HG03442 (cell line): ENCODE measurements around the gene BCAT1.

Experiments used
- ATAC-seq: cut with Tn5 transposase; IDR thresholded peaks from one replicate; pipeline ENCODE4 v1.9.1; 2021; ENCODE audit warnings: mild to moderate bottlenecking, moderate library complexity; ENCODE audit not compliant: unreplicated experiment

BCAT1 gene

DNA sequence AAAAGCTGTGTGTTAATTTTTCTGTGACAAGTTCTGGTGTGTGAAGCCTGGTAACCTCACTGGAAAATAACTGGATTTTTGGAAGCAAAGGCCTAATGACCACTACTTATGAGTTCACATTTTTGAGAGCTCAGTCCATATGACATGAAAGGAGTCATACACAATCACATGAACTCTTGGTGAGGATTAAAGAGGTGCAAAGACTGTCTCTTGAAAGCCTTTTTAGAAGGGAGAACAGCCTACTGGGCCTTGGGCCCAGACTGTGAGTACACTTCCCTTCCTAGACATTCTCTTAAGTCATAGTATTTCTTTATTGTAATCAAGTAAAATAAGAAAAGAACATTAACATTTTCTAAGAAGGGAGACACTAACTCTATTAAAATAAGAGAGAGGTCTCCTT is 176.1 kb downstream of the BCAT1 start:
- no peak for ATAC-seq

DNA sequence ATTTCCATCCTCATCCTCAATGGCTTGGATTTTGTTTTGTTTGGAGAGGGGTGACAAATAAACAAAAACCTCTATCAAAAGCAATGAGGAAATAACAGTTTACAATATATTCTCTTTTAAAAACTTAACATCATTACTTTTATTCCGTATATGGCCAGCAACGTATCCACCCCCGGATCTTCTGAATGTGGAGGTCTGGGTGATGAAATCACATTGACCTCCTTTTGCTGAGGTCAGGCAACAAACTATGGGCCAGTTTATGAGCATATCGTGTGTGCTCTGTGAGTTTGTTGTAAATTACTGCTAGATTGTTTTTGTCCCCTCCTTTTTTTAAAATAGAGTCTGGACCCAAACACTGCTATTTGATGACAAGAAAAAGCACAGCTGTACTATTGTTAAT is 178.1 kb downstream of the BCAT1 start:
- no peak for ATAC-seq

DNA sequence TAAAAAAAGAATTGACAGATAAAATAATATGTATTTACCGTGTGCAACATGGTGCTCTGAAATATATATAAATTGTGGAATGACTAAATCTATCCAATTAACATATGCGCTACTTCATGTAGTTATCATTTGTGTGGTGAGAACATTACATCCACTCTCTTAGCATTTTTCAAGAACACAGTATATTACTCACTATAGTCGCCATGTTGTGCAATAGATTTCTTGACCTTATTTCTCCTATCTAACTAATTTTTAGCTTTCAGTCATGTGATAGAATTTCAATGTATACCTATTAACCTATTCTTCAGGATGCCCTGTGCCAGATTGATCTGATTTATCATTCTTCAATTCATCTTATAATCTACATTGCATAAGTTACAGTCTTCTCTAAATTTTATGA is 178.6 kb downstream of the BCAT1 start:
- ATAC-seq = no peak

DNA sequence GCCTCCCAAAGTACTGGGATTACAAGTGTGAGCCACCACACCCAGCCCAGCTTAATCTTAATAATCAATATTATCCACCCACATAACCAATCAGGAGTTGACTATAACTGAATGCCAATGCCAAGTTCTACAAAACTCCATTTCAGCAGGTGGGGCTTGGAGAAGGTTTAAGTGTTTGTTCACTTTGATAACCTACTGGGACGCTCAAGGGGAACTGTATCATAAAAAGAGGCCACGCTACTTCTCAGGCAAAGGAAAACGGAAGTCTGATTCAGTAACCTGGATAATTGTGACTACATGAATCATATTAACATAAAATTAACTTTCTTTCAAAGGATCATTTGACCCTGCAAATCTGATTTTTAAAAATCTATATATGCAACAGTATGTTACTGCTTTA is 179.2 kb downstream of the BCAT1 start:
- no peak for ATAC-seq

DNA sequence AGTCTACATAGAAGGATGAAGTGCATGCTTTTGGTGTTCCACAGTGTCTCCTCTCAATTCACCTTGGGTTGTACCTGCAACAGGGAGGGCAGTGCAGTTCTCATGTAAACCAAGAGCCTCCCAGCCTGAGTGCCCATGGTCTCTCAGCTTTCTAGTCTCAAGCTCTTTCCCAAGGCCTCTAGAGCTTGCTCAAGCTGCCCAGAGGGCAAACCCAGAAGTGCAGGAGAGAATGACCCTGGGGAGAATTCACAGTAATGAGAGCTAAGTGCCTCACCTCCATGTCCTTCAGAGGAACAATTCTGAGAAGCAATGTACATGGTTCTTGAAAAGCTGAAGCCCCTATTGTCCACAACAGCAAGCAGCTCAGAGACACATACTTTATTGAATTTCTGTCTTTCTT is 180.5 kb downstream of the BCAT1 start:
- ATAC-seq = no peak

DNA sequence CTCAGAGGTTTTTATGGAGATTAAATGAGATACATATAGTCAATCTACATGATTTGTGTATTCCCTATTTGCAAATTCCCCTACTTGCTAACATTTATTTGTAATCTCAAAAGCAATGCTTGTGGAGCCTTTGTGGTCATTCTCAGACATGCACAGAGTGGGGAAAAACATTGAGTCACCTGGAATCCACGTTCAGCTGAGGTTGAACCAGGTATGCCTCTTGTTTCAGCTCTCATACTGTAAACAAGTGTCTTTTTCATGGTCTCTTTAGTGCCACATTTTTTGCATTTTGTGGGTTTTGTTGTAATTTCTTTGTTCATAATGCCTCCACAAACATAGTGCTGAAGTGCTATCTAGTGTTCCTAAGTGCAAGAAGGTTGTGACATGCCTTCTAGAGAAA is 181.9 kb downstream of the BCAT1 start:
- ATAC-seq = no peak

DNA sequence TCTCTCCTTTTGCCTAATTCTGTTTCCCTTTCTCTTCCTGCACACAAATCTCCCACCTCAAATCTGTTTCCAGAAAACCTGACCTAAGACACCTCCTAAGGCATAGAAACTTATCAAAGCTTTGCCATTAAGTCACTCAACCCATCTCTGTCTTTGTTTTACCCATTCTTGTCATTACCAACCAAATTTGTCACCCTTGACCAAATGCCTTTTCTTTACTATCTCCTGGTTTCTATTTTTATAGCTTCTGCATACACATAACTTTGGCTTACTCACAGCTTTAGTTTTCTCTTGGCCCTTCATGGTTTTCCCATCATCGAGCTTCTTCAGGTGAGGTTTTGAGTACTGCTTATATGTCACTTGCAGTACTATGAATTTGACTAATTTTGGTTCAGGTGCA is 184.2 kb downstream of the BCAT1 start:
- no peak for ATAC-seq

DNA sequence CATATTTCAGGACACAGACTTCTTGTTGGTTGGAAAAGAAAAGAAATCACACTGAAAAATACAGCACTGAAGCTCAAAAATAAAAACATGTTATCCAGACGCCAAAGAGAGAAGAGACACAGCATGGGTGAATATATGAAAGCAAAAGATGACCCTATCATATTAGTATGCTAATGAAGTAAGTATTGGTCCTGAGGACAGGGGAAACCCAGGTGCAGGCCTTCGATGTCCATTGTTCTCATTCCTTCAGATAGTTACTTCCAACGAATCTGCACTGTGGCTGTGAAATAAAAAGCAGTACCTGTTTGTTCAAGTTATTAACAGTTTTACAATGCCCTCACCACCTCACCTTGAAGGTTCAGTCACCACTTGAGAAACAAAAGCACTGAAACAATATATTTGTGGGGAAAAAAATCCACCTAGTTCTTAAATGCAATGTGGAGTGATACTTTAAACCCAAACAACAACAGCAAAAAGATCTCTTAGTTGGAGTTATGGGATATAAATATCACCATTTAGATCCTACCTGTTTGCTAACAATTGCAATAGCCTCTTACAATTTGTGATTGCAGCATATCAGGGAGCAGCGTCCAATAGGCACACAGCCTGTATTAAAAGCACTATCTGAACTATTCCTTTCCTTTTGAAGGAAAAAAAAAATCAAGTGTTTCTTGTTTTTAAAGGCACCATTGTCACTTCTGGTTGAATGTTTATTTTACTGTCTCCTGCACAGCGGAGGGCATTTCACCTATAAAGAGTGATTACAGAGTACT is 188.1 kb downstream of the BCAT1 start:
- ATAC-seq = no peak

DNA sequence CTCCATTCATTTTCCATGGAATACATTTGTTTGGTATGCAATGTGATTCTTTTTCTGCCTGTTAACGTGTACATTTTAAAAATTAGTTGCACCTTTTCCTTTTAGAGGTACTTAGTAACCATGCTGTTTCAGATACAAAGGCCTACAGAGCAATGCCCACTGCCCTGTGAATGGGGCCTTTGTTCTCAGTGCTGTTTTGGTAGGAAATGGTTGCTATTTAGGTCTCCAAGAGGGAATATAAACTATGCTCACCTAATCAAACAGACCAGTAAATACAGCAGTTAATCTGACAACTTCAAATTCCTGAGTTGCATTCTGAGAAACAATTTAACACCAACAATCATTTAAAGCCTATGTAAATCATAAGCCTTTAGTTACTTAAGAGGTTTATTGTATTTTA is 188.7 kb downstream of the BCAT1 start:
- ATAC-seq = no peak
